Loucy (cell line): ENCODE results near the gene HPD.
A peak's percentile ranks its signal among the peaks of the same experiment; 100 is the strongest.
"Not testable (repeated sequence)": the region's sequence is repeated elsewhere in the genome, so short reads cannot be mapped to it uniquely, and the experiment has no call there.

Source experiments
- H2AFZ ChIP-seq: fragments of 200-600 bp; sonication (generic); 2 replicates; pipeline ENCODE4 v1.6.0; 2016; ENCODE audit warnings: antibody characterized with exemption, mild to moderate bottlenecking, low read length, moderate library complexity
- H3F3A ChIP-seq: fragments of 200-600 bp; 2 replicates; pipeline ENCODE4 v1.6.0; 2016; ENCODE audit warnings: antibody characterized with exemption, low read depth, mild to moderate bottlenecking
- H3K27me3 ChIP-seq: fragments of 200-600 bp; sonication (generic); 2 replicates; pipeline ENCODE4 v1.6.1; 2014; ENCODE audit warnings: low read length, mild to moderate bottlenecking; ENCODE audit not compliant: insufficient read depth, poor library complexity, severe bottlenecking
- H3K36me3 ChIP-seq: fragments of 200-600 bp; sonication (generic); 2 replicates; pipeline ENCODE4 v1.6.1; 2016; ENCODE audit warnings: low read length; ENCODE audit not compliant: insufficient read depth
- H3K4me1 ChIP-seq: fragments of 200-600 bp; sonication (generic); 2 replicates; pipeline ENCODE4 v1.5.1; 2014; ENCODE audit warnings: low read length, mild to moderate bottlenecking; ENCODE audit not compliant: insufficient read depth, poor library complexity, severe bottlenecking
- H3K4me2 ChIP-seq: fragments of 200-600 bp; sonication (generic); 2 replicates; pipeline ENCODE4 v1.6.0; 2014; ENCODE audit warnings: antibody characterized with exemption, low read length, low read depth, mild to moderate bottlenecking; ENCODE audit not compliant: poor library complexity, severe bottlenecking
- H3K4me3 ChIP-seq: fragments of 200-600 bp; sonication (generic); 2 replicates; pipeline ENCODE4 v1.5.1; 2014; ENCODE audit warnings: low read length, mild to moderate bottlenecking, mixed read lengths; ENCODE audit not compliant: poor library complexity, severe bottlenecking
- H3K79me2 ChIP-seq: fragments of 200-600 bp; sonication (generic); 2 replicates; pipeline ENCODE4 v1.6.1; 2014; ENCODE audit warnings: low read length; ENCODE audit not compliant: insufficient read depth
- H3K9ac ChIP-seq: fragments of 200-600 bp; sonication (generic); 2 replicates; pipeline ENCODE4 v1.6.0; 2014; ENCODE audit warnings: mild to moderate bottlenecking, low read depth, low read length, moderate library complexity; ENCODE audit not compliant: poor library complexity, severe bottlenecking
- H3K9me2 ChIP-seq: fragments of 200-600 bp; sonication (generic); replicated peaks from 2 replicates; pipeline ENCODE4 v1.6.1; 2016; ENCODE audit warnings: low read depth, low read length, mixed read lengths
- H3K9me3 ChIP-seq: fragments of 200-600 bp; sonication (generic); 2 replicates; pipeline ENCODE4 v1.6.1; 2014; ENCODE audit warnings: mild to moderate bottlenecking, antibody characterized with exemption, low read length, low read depth; ENCODE audit not compliant: insufficient read depth
- H4K20me1 ChIP-seq: fragments of 200-600 bp; sonication (generic); 2 replicates; pipeline ENCODE4 v1.6.0; 2014; ENCODE audit warnings: antibody characterized with exemption, low read length, mild to moderate bottlenecking; ENCODE audit not compliant: insufficient read depth, poor library complexity, severe bottlenecking
- CTCF ChIP-seq: fragments of 200-600 bp; sonication (generic); conservative IDR thresholded peaks from 2 replicates; pipeline ENCODE4 v1.5.1; 2014; ENCODE audit warnings: mild to moderate bottlenecking, antibody characterized with exemption, low read length
- EZH2phosphoT487 ChIP-seq: fragments of 200-600 bp; IDR thresholded peaks from 2 replicates; pipeline ENCODE4 v1.6.1; 2018; ENCODE audit warnings: antibody characterized with exemption, mild to moderate bottlenecking, moderate library complexity, borderline replicate concordance

HPD gene

GRCh38 chr12:121793440-121793837, 65.2 kb downstream of the HPD start, which contains the start of gene RHOF:
Gene RHOF, minus strand, starts transcription at chr12:121793688. Its CDS starts 55 bp downstream, at chr12:121793633.
- H4K20me1 ChIP-seq, result peaks cover 51% of the 10 kb centered on the region
- TF ChIP-seq EZH2phosphoT487, result no peak
- TF ChIP-seq CTCF, result no peak
- peak within 1 kb of the TSS; percentile 94 for H3K4me3 ChIP-seq
- H3K4me2 ChIP-seq, result peak within 1 kb of the TSS; percentile 95
- no peaks in the 10 kb centered on the region for H3K9me2 ChIP-seq
- H3K36me3 ChIP-seq, result 0 out of 2 replicates have a peak, but pooled peaks cover under 1% of the 10 kb centered on the region
- peaks cover 71% of the 10 kb centered on the region for H3K79me2 ChIP-seq
- H3K9me3 ChIP-seq, result no peaks in the 10 kb centered on the region
- peak within 1 kb of the TSS; percentile 95 for H3K9ac ChIP-seq
- peaks cover 9% of the 10 kb centered on the region; the same call in 1 of the 2 replicates for H3F3A ChIP-seq
- no peaks in the 10 kb centered on the region for H3K27me3 ChIP-seq
- H3K4me1 ChIP-seq, result peaks cover 50% of the 10 kb centered on the region
- peak within 1 kb of the TSS; percentile 76 for H2AFZ ChIP-seq

DNA sequence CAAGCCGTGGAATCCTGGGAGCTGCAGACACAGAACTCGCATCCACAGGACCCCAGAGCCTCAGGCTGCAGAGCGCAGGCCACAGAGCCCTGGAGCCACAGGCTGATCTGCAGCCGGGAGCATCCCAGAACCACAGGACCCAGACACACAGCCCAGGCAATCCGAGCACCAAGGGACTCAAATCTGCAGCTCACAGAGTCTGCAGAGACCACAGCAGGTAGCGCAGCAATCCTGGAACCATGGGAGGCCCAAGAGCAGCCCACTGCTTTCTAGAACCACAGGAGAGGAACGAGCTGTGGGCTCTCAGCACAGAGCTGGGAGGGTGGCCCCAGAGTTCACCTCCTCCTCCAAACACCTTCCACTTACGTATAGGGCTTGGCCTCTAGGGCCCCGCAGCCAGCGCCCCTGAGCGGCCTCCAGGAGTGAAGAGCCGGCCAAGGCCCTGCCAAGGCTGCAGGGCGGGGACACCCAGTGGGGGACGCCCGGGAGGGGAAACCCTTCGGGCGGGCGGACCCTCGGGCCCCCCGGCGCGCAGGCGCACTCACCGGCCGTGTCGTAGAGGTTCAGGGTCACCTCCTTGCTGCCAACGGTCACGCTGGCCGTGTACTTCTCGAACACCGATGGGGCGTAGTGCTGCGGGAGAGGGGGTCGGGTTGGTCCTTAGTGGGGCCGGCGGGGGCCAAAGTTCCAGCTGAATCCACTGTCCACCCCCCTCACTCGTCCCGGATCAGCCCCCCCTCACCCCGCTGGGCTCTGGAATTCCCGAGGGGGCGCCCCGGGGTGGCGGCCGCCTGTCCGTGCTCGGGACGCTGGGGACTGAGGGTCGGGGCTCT, 65.8 kb downstream of the HPD start:
- Histone ChIP-seq H3K36me3 (no peaks in the 10 kb centered on the region), H3K4me2 (peak overlapping the region; percentile 95), H3F3A (peaks cover 9% of the 10 kb centered on the region; the same call in 1 of the 2 replicates), H3K79me2 (peaks cover 71% of the 10 kb centered on the region), H3K4me1 (peaks cover 50% of the 10 kb centered on the region), H3K27me3 (no peaks in the 10 kb centered on the region), H3K4me3 (peak overlapping the region; percentile 94), H3K9ac (peak overlapping the region; percentile 95), H2AFZ (peak overlapping the region; percentile 35; the same call in 1 of the 2 replicates), H3K9me2 (no peaks in the 10 kb centered on the region), H3K9me3 (no peaks in the 10 kb centered on the region), H4K20me1 (peaks cover 51% of the 10 kb centered on the region)
- peak; percentile 32 for TF ChIP-seq CTCF
- no peak for TF ChIP-seq EZH2phosphoT487

DNA sequence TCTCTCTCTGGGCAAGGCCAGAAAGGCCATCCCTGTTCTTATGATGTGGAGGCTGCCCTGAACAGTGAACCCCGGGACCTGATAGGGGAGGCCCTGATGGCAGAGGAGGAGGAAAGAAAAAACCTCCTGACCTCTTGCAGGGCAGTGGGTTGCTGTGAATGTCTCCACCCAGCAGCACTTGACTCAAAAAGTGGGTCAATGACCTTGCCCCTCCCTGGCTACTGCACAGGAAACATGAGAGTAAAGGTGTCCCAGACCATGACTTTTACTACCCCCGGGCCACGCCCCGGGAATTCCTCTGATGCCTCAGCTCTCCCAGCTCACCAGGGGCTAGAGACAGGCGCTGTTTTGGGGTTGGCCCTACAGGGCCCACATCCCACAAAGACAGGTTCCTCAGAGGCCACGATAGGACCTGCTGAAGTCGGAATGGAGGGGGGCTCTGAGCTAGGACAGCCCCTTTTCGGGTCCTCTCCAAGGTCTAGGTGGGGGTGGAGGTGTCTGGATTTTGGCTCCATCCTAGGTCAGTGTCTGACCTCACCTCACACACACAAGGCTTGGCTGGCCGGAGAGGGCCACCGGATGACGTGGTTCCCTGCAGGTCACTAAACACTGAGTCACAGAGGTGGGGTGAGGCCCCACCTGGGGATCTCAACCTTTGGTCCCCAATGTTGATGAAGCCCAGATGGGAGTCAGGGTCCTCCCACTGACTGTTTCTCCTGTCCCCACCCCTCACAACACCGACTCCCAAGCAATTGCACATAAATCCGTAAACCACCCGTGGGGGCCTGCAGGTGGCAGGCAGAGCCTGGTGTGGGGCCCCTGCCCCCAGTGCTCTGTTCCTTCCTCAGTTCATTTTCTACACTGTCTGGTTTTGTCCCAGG, 66.7 kb downstream of the HPD start:
- Histone ChIP-seq H3K4me2 (peak overlapping the region; percentile 95), H3F3A (peaks cover 9% of the 10 kb centered on the region; the same call in 1 of the 2 replicates), H3K4me3 (peak overlapping the region; percentile 94), H3K9me3 (no peaks in the 10 kb centered on the region), H3K4me1 (peaks cover 57% of the 10 kb centered on the region), H4K20me1 (peaks cover 43% of the 10 kb centered on the region), H3K27me3 (no peaks in the 10 kb centered on the region), H3K79me2 (peaks cover 71% of the 10 kb centered on the region), H2AFZ (no peak overlapping the region), H3K9ac (peak overlapping the region; percentile 95), H3K9me2 (no peaks in the 10 kb centered on the region), H3K36me3 (no peaks in the 10 kb centered on the region)
- TF ChIP-seq EZH2phosphoT487, result no peak
- TF ChIP-seq CTCF, result no peak

DNA sequence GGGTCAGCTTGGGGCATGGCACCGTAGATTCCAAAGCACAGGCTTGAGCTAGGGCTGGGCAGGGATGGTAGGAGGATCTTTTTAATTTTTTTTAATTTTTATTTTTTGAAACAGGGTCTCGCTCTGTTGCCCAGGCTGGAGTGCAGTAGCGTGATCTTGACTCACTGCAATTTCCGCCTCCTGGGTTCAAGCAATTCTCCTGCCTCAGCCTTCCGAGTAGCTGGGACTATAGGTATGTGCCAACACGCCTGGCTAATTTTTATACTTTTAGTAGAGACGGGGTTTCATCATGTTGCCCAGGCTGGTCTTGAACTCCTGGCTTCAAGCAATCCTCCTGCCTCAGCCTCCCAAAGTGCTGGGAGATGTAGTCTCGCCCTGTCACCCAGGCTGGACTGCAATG, 67.9 kb downstream of the HPD start:
- H3K79me2 ChIP-seq, result peaks cover 73% of the 10 kb centered on the region
- peaks cover 62% of the 10 kb centered on the region for H3K4me1 ChIP-seq
- H3K36me3 ChIP-seq, H3K9me3 ChIP-seq, H2AFZ ChIP-seq, H3K27me3 ChIP-seq, H3K9me2 ChIP-seq, H3F3A ChIP-seq: not testable (repeated sequence)
- H3K4me3 ChIP-seq, result peak overlapping the region; percentile 94
- H3K9ac ChIP-seq, result peak overlapping the region; percentile 77
- peak overlapping the region; percentile 95 for H3K4me2 ChIP-seq
- peaks cover 35% of the 10 kb centered on the region for H4K20me1 ChIP-seq
